Measurements from ENCODE around the gene PRDX5. TPM values are rescaled to one million over a fixed set of nuclear protein-coding genes. Genes with fewer than 3 reads are reported as not detected.

PRDX5 gene
- 188 and 482 TPM in 2 replicates for total RNA-seq

GRCh38 chr11:64317961-64318765 is at the start of gene PRDX5:
Gene PRDX5, plus strand, starts transcription at chr11:64318121. Its CDS starts 95 bp downstream, at chr11:64318216.

GRCh38 chr11:64284048-64284961 is 33.6 kb upstream of the PRDX5 start, which contains the start of gene BAD:
Gene BAD, minus strand, starts transcription at chr11:64284665. Its CDS starts 297 bp downstream, at chr11:64284368.

DNA sequence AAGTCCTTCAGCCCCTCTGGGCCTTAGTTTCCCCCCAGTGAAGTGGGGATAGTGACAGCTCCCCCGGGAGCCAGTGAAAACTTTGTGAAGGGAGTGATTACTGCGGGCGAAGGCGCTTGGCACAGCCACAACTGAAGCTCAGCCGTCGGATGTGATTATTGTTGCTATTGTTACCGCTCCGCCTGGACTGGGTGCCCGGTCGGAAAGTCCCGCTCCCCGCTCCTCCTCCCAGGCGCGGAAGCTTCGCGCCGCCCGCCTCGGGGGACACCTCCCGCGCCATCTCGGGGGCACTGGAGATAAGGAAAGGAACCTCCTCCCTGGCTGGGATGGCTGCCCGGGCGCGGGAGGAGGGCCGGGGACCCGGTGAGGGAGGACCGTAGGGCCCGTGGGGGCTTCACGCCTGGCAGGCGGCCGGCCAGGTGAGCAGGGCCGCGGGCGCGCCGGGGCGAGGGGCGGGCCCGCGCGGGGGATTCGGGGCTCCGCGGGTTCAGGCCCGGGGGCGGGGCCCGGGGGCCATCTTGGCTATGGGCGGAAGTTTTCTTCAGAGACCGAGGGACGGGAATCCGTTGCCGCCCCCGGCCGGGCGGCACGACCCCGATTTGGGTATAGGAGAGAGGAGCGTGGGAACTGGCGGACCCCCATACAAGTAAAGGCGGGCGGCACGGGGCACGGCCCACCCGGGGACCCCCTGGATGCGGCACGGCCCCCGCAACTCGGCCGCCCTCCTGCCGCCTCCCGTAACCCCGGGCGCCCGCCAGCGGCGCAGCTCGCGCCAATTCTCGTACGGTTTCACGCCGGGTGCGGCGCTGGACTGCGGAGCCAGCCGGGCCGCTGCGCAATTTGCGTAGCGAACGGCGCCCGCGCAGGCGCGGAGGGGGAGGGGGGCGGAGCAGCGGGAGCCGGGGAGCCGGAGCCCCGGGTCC is 32.7 kb upstream of the PRDX5 start, which contains the start of gene GPR137:
TSS of gene GPR137 (plus strand) at position 887 of the 923 bp plus-strand sequence. CDS start 677 bp downstream, outside the sequence.

DNA sequence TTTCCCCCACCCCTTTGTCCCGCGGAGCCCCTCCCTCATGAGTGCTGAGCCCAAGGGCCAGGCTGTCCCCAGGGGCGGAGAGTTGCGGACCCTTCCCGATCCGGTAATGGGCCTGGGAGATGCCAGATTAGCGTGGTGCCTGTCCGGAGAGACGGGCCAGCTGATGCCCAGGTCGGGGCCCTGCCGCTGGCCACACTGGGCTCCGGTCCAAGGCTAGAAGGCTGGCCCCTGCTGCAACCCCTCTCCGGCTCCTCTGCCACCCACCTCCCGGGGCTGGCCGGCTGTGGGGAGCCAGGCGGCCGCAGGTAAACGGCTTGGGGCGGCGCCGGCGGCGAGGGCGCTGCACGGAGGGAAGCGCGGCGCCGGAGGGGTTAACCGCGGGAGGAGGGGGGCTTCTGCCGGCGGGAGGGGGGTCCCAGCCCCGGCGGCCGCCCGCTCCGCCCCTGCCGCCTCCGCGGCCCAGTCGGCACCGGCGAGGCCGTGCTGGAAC is 26.6 kb upstream of the PRDX5 start, which contains the start of gene KCNK4:
TSS of gene KCNK4 (plus strand) at position 41 of the 490 bp plus-strand sequence. CDS start 1,717 bp downstream, outside the sequence.

GRCh38 chr11:64299847-64300648 is 17.9 kb upstream of the PRDX5 start, which contains the start of gene CATSPERZ:
Gene CATSPERZ, plus strand, starts transcription at chr11:64300358. Its CDS starts 53 bp downstream, at chr11:64300411.

DNA sequence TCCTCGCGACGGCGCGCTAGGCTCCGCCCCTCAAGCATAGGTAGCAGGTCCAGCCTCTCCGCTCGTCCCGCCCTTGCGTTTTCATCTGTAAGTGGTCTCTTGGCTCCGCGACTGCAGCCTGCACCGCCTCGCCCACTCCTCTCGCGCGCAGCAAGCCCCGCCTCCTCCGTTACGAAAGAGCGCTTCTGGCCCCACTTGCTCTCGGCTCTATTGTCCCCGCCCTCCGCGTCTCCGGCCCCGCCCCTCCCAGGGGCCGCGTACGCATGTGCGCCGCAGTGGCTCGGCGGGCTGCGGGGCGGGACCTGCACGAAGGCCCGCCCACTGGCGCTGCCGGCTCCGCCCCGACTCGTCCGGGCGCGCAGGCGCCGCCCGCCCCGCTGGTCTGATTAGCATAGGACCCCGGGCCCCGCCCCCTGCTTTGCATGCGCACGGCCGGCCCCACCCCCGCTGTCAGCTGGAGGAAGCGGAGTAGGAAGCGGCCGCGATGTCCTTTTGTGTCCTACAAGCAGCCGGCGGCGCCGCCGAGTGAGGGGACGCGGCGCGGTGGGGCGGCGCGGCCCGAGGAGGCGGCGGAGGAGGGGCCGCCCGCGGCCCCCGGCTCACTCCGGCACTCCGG is 12.7 kb upstream of the PRDX5 start, which contains the start of gene ESRRA:
TSS of gene ESRRA (plus strand) at position 450 of the 616 bp plus-strand sequence. CDS start 1,656 bp downstream, outside the sequence.

GRCh38 chr11:64317325-64317960 is 478 bp upstream of the PRDX5 start, which contains the start of gene TRMT112:
Gene TRMT112, minus strand, starts transcription at chr11:64317559. Its CDS starts 33 bp downstream, at chr11:64317526.

DNA sequence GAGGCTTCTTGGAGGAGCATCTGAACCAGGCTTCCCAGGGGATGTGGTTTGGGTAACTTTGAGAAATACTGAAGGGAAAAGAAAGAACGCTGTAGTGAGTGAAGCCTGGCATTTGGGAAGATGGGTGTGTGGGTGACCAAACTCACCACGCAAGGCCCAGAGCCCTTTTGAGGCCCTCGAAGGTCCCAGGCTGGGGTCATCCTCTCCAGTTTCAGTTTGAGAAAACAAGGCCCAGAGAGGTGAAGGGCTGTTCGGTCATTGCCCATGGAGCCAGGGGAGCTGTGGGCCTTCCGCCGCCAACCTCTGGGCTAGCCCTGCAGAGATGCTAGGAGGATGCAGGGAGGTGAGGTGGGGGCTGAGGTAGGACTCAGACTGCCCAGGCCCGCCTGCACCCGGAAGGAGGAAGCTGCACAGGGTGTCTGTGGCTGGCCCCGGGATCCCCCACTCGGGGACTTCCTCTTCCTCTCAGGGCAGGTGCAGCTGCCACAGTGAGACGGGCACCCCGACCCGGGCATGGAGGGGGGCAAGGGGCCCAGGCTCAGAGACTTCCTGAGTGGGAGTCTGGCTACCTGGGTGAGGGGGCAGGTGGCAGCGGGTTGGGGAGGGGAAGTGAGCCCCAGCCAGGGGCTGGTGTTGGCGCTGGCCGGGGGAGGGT is 22.0 kb downstream of the PRDX5 start, which contains the start of gene CCDC88B:
TSS of gene CCDC88B (plus strand) at position 451 of the 655 bp plus-strand sequence. CDS start at position 514, 63 bp downstream.

DNA sequence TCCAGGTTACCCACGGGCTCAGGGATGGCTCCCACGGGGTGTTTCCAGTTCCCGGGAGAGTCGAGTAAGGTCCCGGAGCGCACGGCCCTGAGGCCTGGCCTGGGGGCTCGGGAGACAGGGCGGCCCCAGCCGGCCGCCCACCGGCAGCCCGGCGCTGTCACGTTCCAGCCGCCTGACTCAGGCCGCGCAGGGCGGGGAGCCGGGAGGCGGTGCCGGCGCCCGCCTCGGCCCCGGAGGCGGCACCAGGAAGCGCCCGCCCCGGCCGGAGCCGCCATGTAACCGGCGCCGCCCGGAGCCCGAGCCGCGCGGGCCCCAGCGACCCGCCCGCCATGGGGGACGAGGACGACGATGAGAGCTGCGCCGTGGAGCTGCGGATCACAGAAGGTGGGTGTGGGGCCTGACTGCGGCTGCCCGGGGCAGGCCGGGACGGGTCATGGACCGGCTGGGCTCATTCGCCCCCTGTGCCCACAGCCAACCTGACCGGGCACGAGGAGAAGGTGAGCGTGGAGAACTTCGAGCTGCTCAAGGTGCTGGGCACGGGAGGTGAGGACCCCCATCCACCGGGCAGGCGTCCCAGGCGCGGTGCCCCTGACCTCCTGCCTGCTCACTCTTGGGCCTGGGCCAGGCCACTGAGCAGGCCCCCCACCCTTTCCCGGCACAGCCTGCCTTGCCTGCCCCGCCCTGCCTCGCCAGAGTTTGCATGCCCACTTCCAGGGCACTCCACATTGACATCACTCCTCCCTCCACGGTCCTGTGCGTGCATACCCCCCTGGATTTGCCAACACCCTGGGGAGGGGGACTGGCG is 41.2 kb downstream of the PRDX5 start, which contains the start of gene RPS6KA4:
TSS of gene RPS6KA4 (plus strand) at position 256 of the 805 bp plus-strand sequence. CDS start at position 330, 74 bp downstream.

Other genes with a start within 250 kb of the PRDX5 start
- 19.4 and 26.3 TPM in 2 replicates for gene MACROD1, start 152.0 kb upstream of the PRDX5 start, total RNA-seq
- 101 and 162 TPM in 2 replicates for gene STIP1, start 131.9 kb upstream of the PRDX5 start, total RNA-seq
- 0.34 and 0.71 TPM in 2 replicates for gene FERMT3, start 111.4 kb upstream of the PRDX5 start, total RNA-seq
- 12.4 and 13.7 TPM in 2 replicates for gene TRPT1, start 91.9 kb upstream of the PRDX5 start, total RNA-seq
- 39.4 and 69.4 TPM in 2 replicates for gene NUDT22, start 91.8 kb upstream of the PRDX5 start, total RNA-seq
- 10.3 and 16.2 TPM in 2 replicates for gene DNAJC4, start 87.6 kb upstream of the PRDX5 start, total RNA-seq
- gene VEGFB, start 83.5 kb upstream of the PRDX5 start, total RNA-seq: 11.3 and 22.2 TPM in 2 replicates
- 47.3 and 103 TPM in 2 replicates for gene FKBP2, start 77.0 kb upstream of the PRDX5 start, total RNA-seq
- gene PPP1R14B, start 71.2 kb upstream of the PRDX5 start, total RNA-seq: 145 and 308 TPM in 2 replicates
- gene PLCB3, start 66.6 kb upstream of the PRDX5 start, total RNA-seq: 26.7 and 46.3 TPM in 2 replicates
- gene BAD, start 33.5 kb upstream of the PRDX5 start, total RNA-seq: 35.6 and 76.6 TPM in 2 replicates
- 4.4 and 11.0 TPM in 2 replicates for gene GPR137, start 32.3 kb upstream of the PRDX5 start, total RNA-seq
- not detected in 2 replicates for gene KCNK4, start 26.8 kb upstream of the PRDX5 start, total RNA-seq
- 0.14 and 0.34 TPM in 2 replicates for gene CATSPERZ, start 17.8 kb upstream of the PRDX5 start, total RNA-seq
- gene ESRRA, start 12.6 kb upstream of the PRDX5 start, total RNA-seq: 85.4 and 102 TPM in 2 replicates
- gene TRMT112, start 562 bp upstream of the PRDX5 start, total RNA-seq: 120 and 340 TPM in 2 replicates
- gene CCDC88B, start 22.1 kb downstream of the PRDX5 start, total RNA-seq: 2.1 and 2.7 TPM in 2 replicates
- gene RPS6KA4, start 41.0 kb downstream of the PRDX5 start, total RNA-seq: 44.1 and 54.2 TPM in 2 replicates
- gene SLC22A11, start 237.8 kb downstream of the PRDX5 start, total RNA-seq: under 0.01 TPM in 1 of 2 replicates, not detected in the other

Measured in nasal cavity respiratory epithelium epithelial cell of viscerocranial mucosa (primary cell).